PFSK-1 (cell line): ENCODE results near the gene GGT6.

ENCODE experiments used
- FOXP2 ChIP-seq: optimal IDR thresholded peaks from 2 replicates; pipeline ENCODE3; 2011; ENCODE audit warnings: borderline replicate concordance, control low read depth, inconsistent platforms; ENCODE audit not compliant: insufficient read depth; ENCODE audit errors: extremely low read length, extremely low read depth
- POLR2AphosphoS5 ChIP-seq: IDR thresholded peaks from 2 replicates; pipeline ENCODE4 v1.6.1; 2012; ENCODE audit warnings: low read depth, mild to moderate bottlenecking, control low read depth, low read length, moderate library complexity
- REST ChIP-seq, 2 experiments: IDR thresholded peaks; 2 replicates each; pipeline versions ENCODE4 v1.6.1 to v1.8.0; 2011 to 2012; ENCODE audit warnings: low read depth in 2 of 2, low read length in 2 of 2, control low read depth in 1 of 2, inconsistent platforms in 1 of 2, mild to moderate bottlenecking in 1 of 2, moderate library complexity in 1 of 2; ENCODE audit not compliant: insufficient read depth in 1 of 2
- SIN3A ChIP-seq: IDR thresholded peaks from 2 replicates; pipeline ENCODE4 v1.6.1; 2012; ENCODE audit warnings: mild to moderate bottlenecking, low read length, moderate library complexity, borderline replicate concordance; ENCODE audit not compliant: insufficient read depth
- TAF1 ChIP-seq: IDR thresholded peaks from 2 replicates; pipeline ENCODE4 v1.6.1; 2012; ENCODE audit warnings: low read length, control low read depth, borderline replicate concordance; ENCODE audit not compliant: insufficient read depth

GGT6 gene

DNA sequence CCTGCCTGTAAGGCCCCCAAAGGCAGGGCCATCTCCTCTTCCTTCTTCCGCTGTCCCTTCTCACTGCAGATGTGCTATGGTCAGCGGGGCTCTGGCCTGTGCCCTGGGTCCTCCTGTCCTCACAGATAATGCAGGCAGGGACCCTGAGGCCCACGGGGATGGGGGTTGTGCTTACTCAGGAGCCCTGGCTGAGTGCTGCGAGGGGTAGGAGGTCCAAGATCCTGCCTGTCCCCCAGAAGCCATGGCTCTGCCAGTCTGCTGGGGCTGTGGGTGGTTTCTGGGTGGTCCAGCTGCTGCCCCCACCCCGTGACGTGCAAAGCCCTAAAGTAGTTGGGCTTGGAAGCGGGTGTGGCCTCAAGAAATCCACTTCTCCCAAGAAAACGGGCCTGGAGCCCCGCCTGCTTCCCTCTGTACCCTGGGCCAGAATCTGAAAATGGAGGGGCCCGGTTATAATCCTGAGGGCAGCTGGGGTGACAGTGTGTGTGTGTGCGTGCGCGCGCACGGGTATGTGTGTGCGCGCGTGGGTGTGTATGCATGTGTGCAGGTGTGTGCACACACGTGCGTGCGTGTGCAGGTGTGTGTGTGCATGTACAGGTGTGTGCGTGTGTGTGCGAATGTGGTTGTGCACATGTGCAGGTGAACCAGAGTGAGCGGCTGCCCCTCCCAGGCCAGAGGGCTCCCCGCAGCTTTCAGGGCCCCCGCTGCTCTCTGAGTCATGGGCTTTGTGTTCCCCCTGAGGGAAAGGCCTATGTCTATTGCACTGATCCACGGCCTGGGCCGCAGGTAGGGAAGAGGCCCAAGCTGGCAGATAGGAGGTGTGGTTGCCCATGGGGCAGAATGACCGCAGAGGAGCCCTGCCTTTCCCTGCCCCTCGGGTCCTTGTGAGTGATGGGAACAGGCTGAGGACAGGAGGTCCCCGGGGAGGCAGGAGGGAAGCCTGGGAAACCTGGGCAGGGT, 47.9 kb downstream of the GGT6 start:
- TF ChIP-seq TAF1, result no peak
- TF ChIP-seq FOXP2, result no peak

- TF ChIP-seq FOXP2, result no peak
- no peak for TF ChIP-seq SIN3A
- TF ChIP-seq REST (IDR thresholded peaks at IDR 0.05; ENCODE audit: insufficient read depth in 1 of 2, low read depth in 2 of 2, low read length in 2 of 2), result no peak
- no peak for TF ChIP-seq POLR2AphosphoS5
- no peak for TF ChIP-seq TAF1
Observed at GRCh38 chr17:4511199-4511932, 49.0 kb downstream of the GGT6 start.

DNA sequence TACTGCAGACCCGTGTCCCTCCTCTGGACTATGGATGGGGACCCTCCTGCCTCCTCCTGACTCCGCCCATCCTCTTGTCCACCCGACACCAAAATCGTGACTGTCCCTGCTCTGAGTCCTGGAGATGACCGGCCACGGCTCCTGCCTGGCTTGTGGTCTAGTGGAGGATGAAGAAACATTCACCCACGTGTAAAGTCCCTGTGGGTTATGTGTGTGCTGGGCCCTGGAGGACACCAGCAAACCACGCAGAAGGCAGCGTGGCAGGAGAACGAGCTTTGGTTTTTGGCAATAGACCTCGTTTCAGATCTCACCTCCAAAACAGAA, 49.8 kb downstream of the GGT6 start:
- TF ChIP-seq FOXP2, result no peak
- no peak for TF ChIP-seq SIN3A
- TF ChIP-seq TAF1, result no peak
- no peak for TF ChIP-seq POLR2AphosphoS5
- TF ChIP-seq REST (IDR thresholded peaks at IDR 0.05; ENCODE audit: insufficient read depth in 1 of 2, low read depth in 2 of 2, low read length in 2 of 2), result no peak

GRCh38 chr17:4509923-4510617, 50.3 kb downstream of the GGT6 start:
- TF ChIP-seq REST (IDR thresholded peaks at IDR 0.05; ENCODE audit: insufficient read depth in 1 of 2, low read depth in 2 of 2, low read length in 2 of 2) (no peak), SIN3A (no peak), FOXP2 (no peak)

DNA sequence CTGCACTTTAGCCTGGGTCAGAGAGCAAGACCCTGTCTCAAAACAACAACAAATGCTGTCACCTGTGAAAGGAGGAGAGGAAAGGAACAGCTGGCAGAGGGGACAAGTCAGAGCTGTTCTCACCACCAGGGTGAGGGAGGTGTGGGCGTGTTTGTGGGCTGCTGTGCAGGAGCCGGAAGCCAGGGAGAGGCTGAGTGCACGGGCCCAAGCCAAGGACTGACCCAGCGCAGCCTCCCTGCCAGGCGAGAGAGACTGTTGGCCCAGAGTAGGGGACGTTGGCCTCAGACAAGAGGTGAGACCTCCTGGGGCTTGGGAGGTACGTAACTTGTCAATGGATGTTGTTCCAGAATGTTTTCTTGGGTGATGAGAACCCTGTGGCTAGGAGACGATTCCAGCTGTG, 51.0 kb downstream of the GGT6 start:
- TF ChIP-seq POLR2AphosphoS5 (no peak), REST (IDR thresholded peaks at IDR 0.05; ENCODE audit: insufficient read depth in 1 of 2, low read depth in 2 of 2, low read length in 2 of 2) (no peak), FOXP2 (no peak), SIN3A (no peak), TAF1 (no peak)
